CD4-positive, CD25-positive, alpha-beta regulatory T cell (primary cell): ENCODE measurements around the gene DUSP28. TPM values are rescaled to one million over a fixed set of nuclear protein-coding genes. Genes with fewer than 3 reads are reported as not detected.

Source experiments
- ATAC-seq, 2 donors: fragments of 150-1000 bp; cut with Tn5 transposase; one replicate each; pipeline ENCODE4 v1.10.0; 2021; ENCODE audit warnings: low read depth in 2 of 2, moderate number of reproducible peaks in 2 of 2, moderate library complexity in 1 of 2
- DNase-seq, 3 donors: peaks; one replicate each; pipeline versions ENCODE4 v3.0.0 to v3.0.0-alpha.2; 2012 to 2022; ENCODE audit warnings: mixed read lengths in 1 of 3
- H3K27ac ChIP-seq: one replicate; pipeline ENCODE4 v1.7.0; 2013; ENCODE audit warnings: mild to moderate bottlenecking, low read length; ENCODE audit not compliant: insufficient read depth, poor library complexity, severe bottlenecking
- H3K27me3 ChIP-seq: one replicate; pipeline ENCODE4 v1.7.0; 2013; ENCODE audit warnings: low read length; ENCODE audit not compliant: control insufficient read depth, insufficient read depth
- H3K36me3 ChIP-seq: one replicate; pipeline ENCODE4 v1.7.0; 2013; ENCODE audit warnings: mild to moderate bottlenecking, low read length, moderate library complexity; ENCODE audit not compliant: control insufficient read depth, insufficient read depth
- H3K4me1 ChIP-seq: 2 replicates; pipeline ENCODE4 v1.7.0; 2013; ENCODE audit warnings: mild to moderate bottlenecking, low read length; ENCODE audit not compliant: insufficient read depth, control insufficient read depth, poor library complexity, severe bottlenecking
- H3K4me3 ChIP-seq: one replicate; pipeline ENCODE4 v1.7.0; 2013; ENCODE audit warnings: low read depth, mild to moderate bottlenecking, low read length, moderate library complexity
- H3K9me3 ChIP-seq, 2 experiments: 1 replicate in 1 of 2; 2 replicates in 1 of 2; pipeline ENCODE4 v1.7.0; 2013; ENCODE audit warnings: low read length in 2 of 2, mild to moderate bottlenecking in 1 of 2, moderate library complexity in 1 of 2; ENCODE audit not compliant: control insufficient read depth in 2 of 2
- H3K27ac Mint-ChIP-seq, 3 donors: one replicate each; pipeline ENCODE4 v1.8.0; 2020 to 2022; ENCODE audit warnings: mild to moderate bottlenecking in 3 of 3, mixed read lengths in 3 of 3, moderate library complexity in 2 of 3
- H3K27me3 Mint-ChIP-seq: one replicate; pipeline ENCODE4 v1.8.0; 2022; ENCODE audit warnings: mild to moderate bottlenecking, mixed read lengths
- H3K36me3 Mint-ChIP-seq: one replicate; pipeline ENCODE4 v1.8.0; 2020; ENCODE audit warnings: mixed read lengths
- H3K4me1 Mint-ChIP-seq, 4 donors: one replicate each; pipeline ENCODE4 v1.8.0; 2020 to 2022; ENCODE audit warnings: mixed read lengths in 4 of 4, mild to moderate bottlenecking in 1 of 4
- H3K4me3 Mint-ChIP-seq, 4 donors: one replicate each; pipeline ENCODE4 v1.8.0; 2020 to 2022; ENCODE audit warnings: mild to moderate bottlenecking in 4 of 4, mixed read lengths in 4 of 4, moderate library complexity in 3 of 4
- H3K9me3 Mint-ChIP-seq, 7 donors: one replicate each; pipeline ENCODE4 v1.8.0; 2020 to 2022; ENCODE audit warnings: mixed read lengths in 7 of 7, mild to moderate bottlenecking in 3 of 7, moderate library complexity in 2 of 7
- polyA plus RNA-seq, 4 donors: library from polyadenylated mRNA; unstranded; fragments of 300-500 nt; fragmentation: Illumina TruSeq; gene quantifications; one replicate each; pipeline ENCODE4 v1.2.3, GENCODE V29; 2021
- total RNA-seq: library from RNA; stranded (reverse); gene quantifications from one replicate; pipeline ENCODE4 v1.2.3, GENCODE V29; 2022

The DUSP28 gene
- total and polyA plus RNA-seq, 5 donors from 2014 or later = 8.3 to 27.2 (median 17.4) TPM

DNA sequence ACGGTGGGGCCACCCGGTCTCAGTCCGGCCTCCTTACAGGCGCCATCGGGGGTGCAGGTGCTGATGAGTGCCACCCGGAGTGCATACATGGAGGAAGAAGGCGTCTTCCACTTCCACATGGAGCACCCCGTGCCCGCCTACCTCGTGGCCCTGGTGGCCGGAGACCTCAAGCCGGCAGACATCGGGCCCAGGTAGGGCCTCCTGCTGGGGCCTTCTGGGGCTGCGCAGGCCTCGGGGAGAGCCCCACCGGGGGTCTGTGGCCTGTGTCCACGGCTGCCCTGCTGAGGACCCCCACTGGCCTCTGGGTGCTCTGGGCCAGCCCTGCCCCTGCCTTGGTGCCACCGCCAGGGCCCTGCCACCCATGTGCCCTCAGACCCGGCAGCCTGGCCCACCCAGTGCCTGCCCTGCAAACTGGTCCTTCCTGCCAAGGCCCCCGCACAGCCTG lies 12.9 kb downstream of the DUSP28 start:
- Histone ChIP-seq H3K27ac (no peak overlapping the region), H3K4me1 (peaks cover 36% of the 10 kb centered on the region), H3K9me3 (no peaks in the 10 kb centered on the region), H3K27me3 (no peaks in the 10 kb centered on the region), H3K4me3 (no peak overlapping the region), H3K36me3 (peaks cover 29% of the 10 kb centered on the region)
- Mint-ChIP-seq H3K36me3 (no peaks in the 10 kb centered on the region), H3K4me3 (no peak overlapping the region), H3K9me3 (no peaks in the 10 kb centered on the region), H3K4me1 (peaks cover 0 to 31% (median 8%) of the 10 kb centered on the region in 4 donors), H3K27me3 (no peaks in the 10 kb centered on the region), H3K27ac (no peak overlapping the region)
- no peak for DNase-seq
- no peak for ATAC-seq

DNA sequence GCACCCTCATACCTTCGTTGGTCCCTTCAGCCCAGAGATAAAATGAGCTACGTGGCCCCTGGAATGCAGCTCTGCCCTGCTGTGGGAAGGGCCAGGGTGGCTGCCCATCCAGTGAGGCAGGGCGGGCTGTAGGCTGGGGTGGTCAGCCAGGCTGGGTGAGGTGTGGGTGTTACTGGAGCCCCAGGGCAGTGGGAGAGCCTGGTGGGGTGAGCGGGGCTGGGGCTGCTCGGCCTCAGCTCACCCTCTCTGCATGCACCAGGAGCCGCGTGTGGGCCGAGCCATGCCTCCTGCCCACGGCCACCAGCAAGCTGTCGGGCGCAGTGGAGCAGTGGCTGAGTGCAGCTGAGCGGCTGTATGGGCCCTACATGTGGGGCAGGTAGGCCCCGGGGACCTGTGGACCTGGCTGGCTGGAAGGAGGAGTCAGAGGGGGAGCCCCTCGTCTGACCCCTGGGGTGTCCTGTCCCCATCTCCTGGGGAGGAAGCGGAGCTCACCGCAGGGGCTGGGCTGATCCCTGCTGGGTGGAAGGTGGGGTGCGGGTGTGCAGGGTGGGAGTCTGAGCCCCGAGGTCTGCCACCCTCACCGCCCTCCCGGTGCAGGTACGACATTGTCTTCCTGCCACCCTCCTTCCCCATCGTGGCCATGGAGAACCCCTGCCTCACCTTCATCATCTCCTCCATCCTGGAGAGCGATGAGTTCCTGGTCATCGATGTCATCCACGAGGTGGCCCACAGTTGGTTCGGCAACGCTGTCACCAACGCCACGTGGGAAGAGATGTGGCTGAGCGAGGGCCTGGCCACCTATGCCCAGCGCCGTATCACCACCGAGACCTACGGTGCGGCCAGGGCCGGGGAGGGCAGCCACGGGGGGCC lies 13.6 kb downstream of the DUSP28 start:
- peaks cover 29% of the 10 kb centered on the region for H3K36me3 ChIP-seq
- peaks cover 42% of the 10 kb centered on the region for H3K4me1 ChIP-seq
- no peak overlapping the region for H3K4me3 Mint-ChIP-seq
- no peaks in the 10 kb centered on the region for H3K9me3 Mint-ChIP-seq
- H3K27me3 ChIP-seq = no peaks in the 10 kb centered on the region
- no peak overlapping the region for H3K4me3 ChIP-seq
- H3K36me3 Mint-ChIP-seq = no peaks in the 10 kb centered on the region
- no peaks in the 10 kb centered on the region for H3K27me3 Mint-ChIP-seq
- no peak overlapping the region for H3K27ac Mint-ChIP-seq
- ATAC-seq (no peak), DNase-seq (no peak)
- peaks cover 0 to 34% (median 8%) of the 10 kb centered on the region in 4 donors for H3K4me1 Mint-ChIP-seq
- no peaks in the 10 kb centered on the region for H3K9me3 ChIP-seq
- no peak overlapping the region for H3K27ac ChIP-seq

DNA sequence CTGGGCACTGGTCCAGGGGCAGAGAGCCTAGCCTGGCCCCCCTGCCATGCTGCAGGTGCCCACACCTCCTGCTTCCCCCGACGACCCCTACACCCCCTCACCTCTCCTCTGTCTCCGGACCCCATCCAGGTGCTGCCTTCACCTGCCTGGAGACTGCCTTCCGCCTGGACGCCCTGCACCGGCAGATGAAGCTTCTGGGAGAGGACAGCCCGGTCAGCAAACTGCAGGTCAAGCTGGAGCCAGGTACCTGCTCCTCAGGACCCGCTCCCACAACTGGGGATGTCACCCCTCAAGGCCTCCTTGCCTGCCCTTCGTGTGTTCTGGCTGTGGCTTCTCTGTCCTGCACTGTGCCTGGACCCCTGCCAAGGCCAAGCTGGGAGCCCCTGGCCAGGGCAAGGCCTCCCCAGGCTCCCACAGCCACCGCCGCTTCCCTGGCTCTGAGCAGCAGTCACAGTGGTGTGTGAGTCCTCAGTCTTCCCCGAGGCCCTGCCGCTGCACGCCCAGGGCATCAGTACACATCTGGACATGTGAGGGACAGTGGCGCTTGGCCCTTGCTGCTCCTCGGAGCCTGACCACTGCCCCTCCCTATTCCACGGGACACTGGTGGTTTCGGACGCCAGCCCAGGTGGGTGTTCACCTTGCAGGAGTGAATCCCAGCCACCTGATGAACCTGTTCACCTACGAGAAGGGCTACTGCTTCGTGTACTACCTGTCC lies 14.4 kb downstream of the DUSP28 start:
- Histone ChIP-seq H3K36me3 (peaks cover 29% of the 10 kb centered on the region), H3K4me3 (no peak overlapping the region), H3K9me3 (no peaks in the 10 kb centered on the region), H3K4me1 (peaks cover 44% of the 10 kb centered on the region), H3K27ac (no peak overlapping the region), H3K27me3 (no peaks in the 10 kb centered on the region)
- Mint-ChIP-seq H3K27me3 (no peaks in the 10 kb centered on the region), H3K4me3 (no peak overlapping the region), H3K4me1 (peaks cover 2 to 37% (median 11%) of the 10 kb centered on the region in 4 donors), H3K36me3 (no peaks in the 10 kb centered on the region), H3K9me3 (no peaks in the 10 kb centered on the region), H3K27ac (peak overlapping the region in 1 of 3 donors; percentile 14)
- no peak for DNase-seq
- no peak for ATAC-seq

DNA sequence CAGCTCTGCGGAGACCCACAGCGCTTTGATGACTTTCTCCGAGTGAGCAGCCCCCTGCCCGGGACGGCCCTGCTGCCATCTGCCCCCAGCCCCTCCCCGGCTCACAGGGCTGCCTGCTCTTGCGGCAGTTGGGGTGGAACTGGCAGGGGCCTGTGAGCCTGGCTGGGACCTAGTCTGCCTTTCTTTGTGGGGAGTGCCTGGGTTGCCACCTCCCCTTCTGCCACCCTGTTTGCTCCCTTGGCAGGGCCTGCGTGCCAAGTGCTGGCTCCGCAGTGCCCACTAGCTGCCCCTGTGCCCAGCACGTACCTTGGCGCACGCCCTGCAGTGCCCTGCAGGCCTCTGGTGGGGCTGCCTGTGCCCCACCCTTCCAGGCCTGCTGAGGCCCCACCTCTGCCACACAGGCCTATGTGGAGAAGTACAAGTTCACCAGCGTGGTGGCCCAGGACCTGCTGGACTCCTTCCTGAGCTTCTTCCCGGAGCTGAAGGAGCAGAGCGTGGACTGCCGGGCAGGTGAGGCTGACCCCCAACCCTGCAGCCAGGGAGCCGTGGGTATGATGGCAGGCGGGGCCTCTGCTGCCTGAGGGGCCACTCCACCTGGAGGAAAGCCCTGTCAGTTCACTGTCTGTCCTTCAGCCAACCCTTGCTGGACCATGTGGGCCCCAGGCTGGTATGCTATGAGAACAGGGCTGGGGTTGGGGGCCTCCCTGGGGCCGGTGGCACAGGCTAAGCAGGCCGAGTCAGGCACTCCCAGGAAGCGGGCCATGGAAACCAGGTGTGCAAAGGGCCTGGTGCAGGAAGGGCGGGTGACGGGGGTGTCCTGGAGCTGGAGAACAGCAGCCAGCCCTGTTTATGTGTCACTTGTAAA lies 15.2 kb downstream of the DUSP28 start:
- Mint-ChIP-seq H3K36me3 (peaks cover 6% of the 10 kb centered on the region), H3K4me3 (peak overlapping the region in 1 of 4 donors; percentile 75), H3K27ac (no peak overlapping the region), H3K9me3 (no peaks in the 10 kb centered on the region), H3K4me1 (peaks cover 10 to 37% (median 15%) of the 10 kb centered on the region in 4 donors), H3K27me3 (no peaks in the 10 kb centered on the region)
- Histone ChIP-seq H3K27me3 (no peaks in the 10 kb centered on the region), H3K9me3 (no peaks in the 10 kb centered on the region), H3K4me3 (no peak overlapping the region), H3K27ac (no peak overlapping the region), H3K4me1 (peaks cover 44% of the 10 kb centered on the region), H3K36me3 (peaks cover 29% of the 10 kb centered on the region)
- ATAC-seq (no peak), DNase-seq (no peak)

DNA sequence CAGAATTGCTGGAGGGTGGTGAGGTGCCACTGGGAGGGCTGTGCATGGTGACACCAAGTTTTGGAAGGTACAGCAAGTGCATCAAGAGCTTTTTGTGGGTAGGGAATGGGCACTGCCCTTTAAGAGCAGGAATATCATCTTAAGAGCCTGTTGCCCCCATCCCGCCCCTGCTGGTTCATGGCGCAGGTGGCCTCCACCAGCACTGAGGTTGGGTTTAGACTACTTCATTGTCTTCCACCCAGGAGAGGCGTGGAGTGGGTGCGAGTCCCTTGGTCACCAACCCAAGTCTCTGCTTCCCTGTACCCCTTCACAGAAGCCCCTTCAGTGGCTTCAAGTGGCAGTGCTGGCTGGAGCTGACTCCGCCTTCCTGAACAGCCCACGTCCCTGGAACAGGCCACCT lies 15.9 kb downstream of the DUSP28 start:
- H3K4me1 Mint-ChIP-seq = peaks cover 10 to 31% (median 14%) of the 10 kb centered on the region in 4 donors
- no peaks in the 10 kb centered on the region for H3K27me3 Mint-ChIP-seq
- no peak overlapping the region for H3K27ac Mint-ChIP-seq
- H3K36me3 ChIP-seq = peaks cover 29% of the 10 kb centered on the region
- peaks cover 13% of the 10 kb centered on the region for H3K36me3 Mint-ChIP-seq
- no peaks in the 10 kb centered on the region for H3K27me3 ChIP-seq
- no peaks in the 10 kb centered on the region for H3K9me3 Mint-ChIP-seq
- no peak for ATAC-seq
- H3K4me3 Mint-ChIP-seq = peak overlapping the region in 1 of 4 donors; percentile 75
- no peak for DNase-seq
- H3K4me3 ChIP-seq = no peak overlapping the region
- no peak overlapping the region for H3K27ac ChIP-seq
- H3K9me3 ChIP-seq = no peaks in the 10 kb centered on the region
- peaks cover 38% of the 10 kb centered on the region for H3K4me1 ChIP-seq

DNA sequence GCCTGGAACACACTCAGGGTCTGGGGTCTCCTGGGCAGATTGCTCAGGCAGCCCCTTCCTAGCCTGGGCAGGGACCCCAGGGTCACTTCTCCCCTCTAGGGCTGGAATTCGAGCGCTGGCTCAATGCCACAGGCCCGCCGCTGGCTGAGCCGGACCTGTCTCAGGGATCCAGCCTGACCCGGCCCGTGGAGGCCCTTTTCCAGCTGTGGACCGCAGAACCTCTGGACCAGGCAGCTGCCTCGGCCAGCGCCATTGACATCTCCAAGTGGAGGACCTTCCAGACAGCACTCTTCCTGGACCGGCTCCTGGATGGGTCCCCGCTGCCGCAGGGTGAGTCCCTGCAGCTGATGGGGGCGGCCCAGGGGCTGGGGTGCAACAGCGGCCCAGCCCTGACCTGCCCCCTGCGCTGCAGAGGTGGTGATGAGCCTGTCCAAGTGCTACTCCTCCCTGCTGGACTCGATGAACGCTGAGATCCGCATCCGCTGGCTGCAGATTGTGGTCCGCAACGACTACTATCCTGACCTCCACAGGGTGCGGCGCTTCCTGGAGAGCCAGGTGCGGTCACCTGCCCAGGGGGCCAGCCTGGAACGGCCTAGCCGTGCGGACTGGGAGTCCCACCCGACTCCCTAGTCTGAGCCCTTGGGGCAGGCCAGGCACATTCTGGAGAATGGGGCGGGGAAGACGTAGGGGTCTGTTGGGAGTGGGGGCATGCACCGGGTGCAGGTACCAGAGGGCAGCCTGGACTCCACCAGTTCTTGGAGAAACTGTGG lies 16.5 kb downstream of the DUSP28 start:
- Histone ChIP-seq H3K27ac (no peak overlapping the region), H3K9me3 (no peaks in the 10 kb centered on the region), H3K27me3 (no peaks in the 10 kb centered on the region), H3K4me3 (no peak overlapping the region), H3K4me1 (peaks cover 32% of the 10 kb centered on the region), H3K36me3 (peaks cover 29% of the 10 kb centered on the region)
- Mint-ChIP-seq H3K36me3 (peaks cover 17% of the 10 kb centered on the region), H3K4me3 (no peak overlapping the region), H3K27ac (no peak overlapping the region), H3K4me1 (peaks cover 8 to 29% (median 12%) of the 10 kb centered on the region in 4 donors), H3K27me3 (no peaks in the 10 kb centered on the region), H3K9me3 (no peaks in the 10 kb centered on the region)
- no peak for ATAC-seq
- no peak for DNase-seq
